Measurements from ENCODE around the gene IRX2. TPM values are rescaled to one million over a fixed set of nuclear protein-coding genes. Genes with fewer than 3 reads are reported as not detected.

The IRX2 gene
- total and polyA plus RNA-seq, 4 donors = 0.20 to 0.27 TPM; not detected in 2

GRCh38 chr5:2776337-2777302 is 25.1 kb upstream of the IRX2 start:
- Histone ChIP-seq H3K4me1 (ENCODE audit: control insufficient read depth in 1 of 2, insufficient read depth in 2 of 2, low read length in 2 of 2) (no peaks in the 10 kb centered on the region), H3K9me3 (ENCODE audit: control insufficient read depth, low read length) (no peaks in the 10 kb centered on the region), H3K36me3 (ENCODE audit: control insufficient read depth in 1 of 2, insufficient read depth in 2 of 2, low read length in 1 of 2) (no peaks in the 10 kb centered on the region), H3K4me3 (ENCODE audit: low read length in 2 of 2) (no peak overlapping the region), H3K27me3 (ENCODE audit: control insufficient read depth in 1 of 2, insufficient read depth in 2 of 2, low read length in 1 of 2) (no peaks in the 10 kb centered on the region), H3K27ac (ENCODE audit: low read depth in 1 of 2, low read length in 2 of 2) (no peak overlapping the region)
- intact Hi-C loops (cut with DNase I) = no loop called here
- ATAC-seq (ENCODE audit: low FRiP score) (no peak), DNase-seq (no peak)
- WGBS, 2 donors = 77 to 88% methylated on average over 20 of the region's 20 CpGs

GRCh38 chr5:2773327-2773726 is 21.9 kb upstream of the IRX2 start:
- Histone ChIP-seq H3K9me3 (ENCODE audit: control insufficient read depth, low read length) (no peaks in the 10 kb centered on the region), H3K27ac (ENCODE audit: low read depth in 1 of 2, low read length in 2 of 2) (no peak overlapping the region), H3K4me3 (ENCODE audit: low read length in 2 of 2) (no peak overlapping the region), H3K4me1 (ENCODE audit: control insufficient read depth in 1 of 2, insufficient read depth in 2 of 2, low read length in 2 of 2) (no peaks in the 10 kb centered on the region), H3K36me3 (ENCODE audit: control insufficient read depth in 1 of 2, insufficient read depth in 2 of 2, low read length in 1 of 2) (no peaks in the 10 kb centered on the region), H3K27me3 (ENCODE audit: control insufficient read depth in 1 of 2, insufficient read depth in 2 of 2, low read length in 1 of 2) (no peaks in the 10 kb centered on the region)
- DNase-seq (no peak), ATAC-seq (ENCODE audit: low FRiP score) (no peak)
- WGBS, 2 donors = 77 to 78% methylated on average over 6 of the region's 6 CpGs
- intact Hi-C loops (cut with DNase I) = no loop called here

- intact Hi-C loops (cut with DNase I) = no loop called here
- H3K4me3 ChIP-seq (ENCODE audit: low read length in 2 of 2) = no peak overlapping the region
- no peak for ATAC-seq (ENCODE audit: low FRiP score)
- no peaks in the 10 kb centered on the region for H3K4me1 ChIP-seq (ENCODE audit: control insufficient read depth in 1 of 2, insufficient read depth in 2 of 2, low read length in 2 of 2)
- no peaks in the 10 kb centered on the region for H3K36me3 ChIP-seq (ENCODE audit: control insufficient read depth in 1 of 2, insufficient read depth in 2 of 2, low read length in 1 of 2)
- no peaks in the 10 kb centered on the region for H3K27me3 ChIP-seq (ENCODE audit: control insufficient read depth in 1 of 2, insufficient read depth in 2 of 2, low read length in 1 of 2)
- WGBS, 2 donors = 58 to 73% methylated on average over 6 of the region's 6 CpGs
- no peaks in the 10 kb centered on the region for H3K9me3 ChIP-seq (ENCODE audit: control insufficient read depth, low read length)
- DNase-seq = no peak
- H3K27ac ChIP-seq (ENCODE audit: low read depth in 1 of 2, low read length in 2 of 2) = no peak overlapping the region
Observed at GRCh38 chr5:2767089-2767488, 15.6 kb upstream of the IRX2 start.

- ATAC-seq (ENCODE audit: low FRiP score) (no peak), DNase-seq (no peak)
- H3K4me3 ChIP-seq (ENCODE audit: low read length in 2 of 2) = no peak overlapping the region
- no peaks in the 10 kb centered on the region for H3K9me3 ChIP-seq (ENCODE audit: control insufficient read depth, low read length)
- no peaks in the 10 kb centered on the region for H3K4me1 ChIP-seq (ENCODE audit: control insufficient read depth in 1 of 2, insufficient read depth in 2 of 2, low read length in 2 of 2)
- WGBS, 2 donors = 61 to 85% methylated on average over 14 to 15 of the region's 15 CpGs
- intact Hi-C loops (cut with DNase I) = no loop called here
- H3K27ac ChIP-seq (ENCODE audit: low read depth in 1 of 2, low read length in 2 of 2) = no peak overlapping the region
- no peaks in the 10 kb centered on the region for H3K36me3 ChIP-seq (ENCODE audit: control insufficient read depth in 1 of 2, insufficient read depth in 2 of 2, low read length in 1 of 2)
- H3K27me3 ChIP-seq (ENCODE audit: control insufficient read depth in 1 of 2, insufficient read depth in 2 of 2, low read length in 1 of 2) = no peaks in the 10 kb centered on the region
Observed at GRCh38 chr5:2764581-2764980, 13.1 kb upstream of the IRX2 start.

- intact Hi-C loops (cut with DNase I) = no loop called here
- no peaks in the 10 kb centered on the region for H3K27me3 ChIP-seq (ENCODE audit: control insufficient read depth in 1 of 2, insufficient read depth in 2 of 2, low read length in 1 of 2)
Observed at GRCh38 chr5:2763533-2763794, 12.0 kb upstream of the IRX2 start.

GRCh38 chr5:2762744-2763532 is 11.5 kb upstream of the IRX2 start:
- Histone ChIP-seq H3K4me1 (ENCODE audit: control insufficient read depth in 1 of 2, insufficient read depth in 2 of 2, low read length in 2 of 2) (no peaks in the 10 kb centered on the region), H3K27me3 (ENCODE audit: control insufficient read depth in 1 of 2, insufficient read depth in 2 of 2, low read length in 1 of 2) (no peaks in the 10 kb centered on the region), H3K4me3 (ENCODE audit: low read length in 2 of 2) (no peak overlapping the region), H3K9me3 (ENCODE audit: control insufficient read depth, low read length) (no peaks in the 10 kb centered on the region), H3K36me3 (ENCODE audit: control insufficient read depth in 1 of 2, insufficient read depth in 2 of 2, low read length in 1 of 2) (no peaks in the 10 kb centered on the region), H3K27ac (ENCODE audit: low read depth in 1 of 2, low read length in 2 of 2) (no peak overlapping the region)
- intact Hi-C loops (cut with DNase I) = no loop called here
- WGBS, 2 donors = 62 to 70% methylated on average over 12 of the region's 12 CpGs
- ATAC-seq (ENCODE audit: low FRiP score) = no peak
- DNase-seq = no peak

More at GRCh38 chr5:2763533-2763794, 12.0 kb upstream of the IRX2 start:
- Histone ChIP-seq H3K36me3 (ENCODE audit: control insufficient read depth in 1 of 2, insufficient read depth in 2 of 2, low read length in 1 of 2) (no peaks in the 10 kb centered on the region), H3K4me3 (ENCODE audit: low read length in 2 of 2) (no peak overlapping the region), H3K9me3 (ENCODE audit: control insufficient read depth, low read length) (no peaks in the 10 kb centered on the region), H3K4me1 (ENCODE audit: control insufficient read depth in 1 of 2, insufficient read depth in 2 of 2, low read length in 2 of 2) (no peaks in the 10 kb centered on the region), H3K27ac (ENCODE audit: low read depth in 1 of 2, low read length in 2 of 2) (no peak overlapping the region)
- 67 to 80% methylated on average over 4 of the region's 4 CpGs for WGBS, 2 donors
- no peak for ATAC-seq (ENCODE audit: low FRiP score)
- DNase-seq = no peak

- H3K27me3 ChIP-seq (ENCODE audit: control insufficient read depth in 1 of 2, insufficient read depth in 2 of 2, low read length in 1 of 2) = no peaks in the 10 kb centered on the region
- no peaks in the 10 kb centered on the region for H3K9me3 ChIP-seq (ENCODE audit: control insufficient read depth, low read length)
- no peak for ATAC-seq (ENCODE audit: low FRiP score)
- no peak overlapping the region for H3K27ac ChIP-seq (ENCODE audit: low read depth in 1 of 2, low read length in 2 of 2)
- H3K4me3 ChIP-seq (ENCODE audit: low read length in 2 of 2) = no peak overlapping the region
- 37 to 38% methylated on average over 4 of the region's 4 CpGs for WGBS, 2 donors
- no peaks in the 10 kb centered on the region for H3K4me1 ChIP-seq (ENCODE audit: control insufficient read depth in 1 of 2, insufficient read depth in 2 of 2, low read length in 2 of 2)
- intact Hi-C loops (cut with DNase I) = no loop called here
- no peak for DNase-seq
- H3K36me3 ChIP-seq (ENCODE audit: control insufficient read depth in 1 of 2, insufficient read depth in 2 of 2, low read length in 1 of 2) = no peaks in the 10 kb centered on the region
Observed at GRCh38 chr5:2761921-2762488, 10.5 kb upstream of the IRX2 start.

- DNase-seq (no peak), ATAC-seq (ENCODE audit: low FRiP score) (no peak)
- no peak overlapping the region for H3K27ac ChIP-seq (ENCODE audit: low read depth in 1 of 2, low read length in 2 of 2)
- no peak overlapping the region for H3K4me3 ChIP-seq (ENCODE audit: low read length in 2 of 2)
- H3K27me3 ChIP-seq (ENCODE audit: control insufficient read depth in 1 of 2, insufficient read depth in 2 of 2, low read length in 1 of 2) = no peaks in the 10 kb centered on the region
- H3K9me3 ChIP-seq (ENCODE audit: control insufficient read depth, low read length) = no peaks in the 10 kb centered on the region
- WGBS, 2 donors = 64 to 77% methylated on average over 11 of the region's 11 CpGs
- H3K36me3 ChIP-seq (ENCODE audit: control insufficient read depth in 1 of 2, insufficient read depth in 2 of 2, low read length in 1 of 2) = no peaks in the 10 kb centered on the region
- no peaks in the 10 kb centered on the region for H3K4me1 ChIP-seq (ENCODE audit: control insufficient read depth in 1 of 2, insufficient read depth in 2 of 2, low read length in 2 of 2)
- intact Hi-C loops (cut with DNase I) = no loop called here
Observed at GRCh38 chr5:2759696-2760461, 8.4 kb upstream of the IRX2 start.
